Activated CD4-positive, alpha-beta T cell treated with anti-CD3 and anti-CD28 coated beads for 24 hours (primary cell): ENCODE data around the gene ARHGAP24.
"Not testable (repeated sequence)": the region's sequence is repeated elsewhere in the genome, so short reads cannot be mapped to it uniquely, and the experiment has no call there.

Experiments used
- DNase-seq, 2 donors: peaks; one replicate each; pipeline ENCODE4 v3.0.0-alpha.2; 2020; ENCODE audit warnings: low read depth in 2 of 2

Gene ARHGAP24

DNA sequence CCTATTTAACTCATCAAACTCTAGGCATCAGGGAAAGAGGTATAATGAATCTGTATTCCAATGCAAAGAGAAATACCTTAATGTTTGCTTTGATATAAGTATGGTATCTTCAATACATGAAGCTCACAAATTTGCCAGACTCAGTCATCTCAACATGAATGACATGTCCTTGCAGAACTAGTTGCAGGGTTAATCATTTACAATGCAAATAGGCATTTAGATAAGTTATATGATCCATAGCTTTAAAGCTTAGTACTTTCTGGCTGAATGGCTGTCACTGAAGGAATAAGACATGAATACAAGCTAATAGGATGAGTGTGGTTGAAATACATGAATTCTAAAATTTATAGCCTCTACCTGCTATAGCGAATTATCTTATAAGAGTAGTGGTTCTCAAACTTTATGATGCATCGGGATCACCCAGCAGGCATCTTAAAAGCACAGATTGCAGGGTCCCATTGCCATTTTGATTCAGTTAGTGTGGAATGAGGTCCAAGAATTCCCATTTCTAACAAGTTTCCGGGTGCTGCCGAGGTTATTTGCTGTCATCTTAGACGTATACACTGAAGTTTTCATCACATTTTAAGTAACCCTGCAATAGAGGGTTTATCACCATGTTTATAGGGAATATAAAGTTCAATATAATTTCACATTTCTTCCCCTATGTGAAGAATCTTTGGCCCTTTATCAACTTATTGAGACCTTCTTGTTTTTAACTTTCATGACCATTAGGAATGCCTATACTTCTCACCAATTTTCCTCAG, 439.2 kb downstream of the ARHGAP24 start:
- DNase-seq: no peak

DNA sequence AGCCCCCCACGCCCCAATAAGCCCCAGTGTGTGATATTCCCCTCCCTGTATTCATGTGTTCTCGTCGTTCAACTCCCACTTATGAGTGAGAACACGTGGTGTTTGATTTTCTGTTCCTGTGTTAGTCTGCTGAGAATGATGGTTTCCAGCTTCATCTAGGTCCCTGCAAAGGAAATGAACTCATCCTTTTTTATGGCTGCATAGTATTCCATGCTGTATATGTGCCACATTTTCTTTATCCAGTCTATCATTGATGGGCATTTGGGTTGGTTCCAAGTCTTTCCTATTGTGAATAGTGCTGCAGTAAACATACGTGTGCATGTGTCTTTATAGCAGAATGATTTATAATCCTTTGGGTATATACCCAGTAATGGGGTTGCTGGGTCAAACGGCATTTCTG, 440.6 kb downstream of the ARHGAP24 start:
- DNase-seq: not testable (repeated sequence)

DNA sequence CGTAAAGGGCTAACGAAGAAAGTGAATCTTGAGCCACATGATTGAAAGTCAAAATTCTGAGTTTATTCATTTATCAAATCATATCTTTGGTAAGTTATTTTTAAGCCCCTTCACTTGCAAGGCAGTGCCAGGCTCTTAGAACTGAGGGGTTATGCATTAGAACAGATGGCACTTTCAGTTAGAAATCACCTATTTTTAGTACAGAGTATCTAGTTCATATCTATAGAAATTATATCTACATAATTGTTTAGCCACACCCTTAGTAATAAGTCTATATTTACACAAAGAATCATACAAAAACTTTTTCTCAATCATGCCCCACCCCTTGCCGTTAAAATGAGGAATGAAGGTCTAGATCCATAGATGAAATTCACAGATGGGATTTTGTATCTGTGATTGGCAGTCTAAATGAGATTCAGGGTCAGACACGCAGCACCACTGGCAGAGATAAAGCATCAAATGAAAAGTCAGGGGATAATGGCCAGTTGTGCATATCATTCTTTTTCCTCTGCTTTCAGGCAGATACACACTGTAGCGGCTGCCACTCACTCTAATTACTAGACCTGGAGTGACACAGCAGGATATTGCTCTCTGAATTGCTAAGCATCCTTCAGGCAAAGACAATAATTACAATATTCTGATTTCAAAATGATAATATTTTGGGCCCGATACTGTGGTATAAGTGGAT, 444.4 kb downstream of the ARHGAP24 start:
- DNase-seq: no peak

DNA sequence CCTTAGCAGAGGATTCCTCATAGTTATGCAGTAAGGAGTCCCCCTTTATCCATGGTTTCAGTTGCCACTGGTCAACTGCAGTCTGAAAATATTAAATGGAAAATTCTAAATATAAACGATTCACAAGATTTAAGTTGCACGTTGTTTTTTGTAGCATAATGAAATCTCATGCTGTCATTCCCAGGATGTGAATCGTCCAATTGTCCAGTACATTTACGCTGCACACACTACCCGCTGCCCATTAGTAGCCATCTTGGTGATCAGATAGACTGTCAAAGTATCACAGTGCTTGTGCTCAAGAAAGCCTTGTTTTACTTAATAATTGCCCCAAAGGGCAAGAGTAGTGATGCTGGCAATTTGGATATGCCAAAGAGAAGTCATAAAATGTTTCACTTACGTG, 450.1 kb downstream of the ARHGAP24 start:
- no peak for DNase-seq

DNA sequence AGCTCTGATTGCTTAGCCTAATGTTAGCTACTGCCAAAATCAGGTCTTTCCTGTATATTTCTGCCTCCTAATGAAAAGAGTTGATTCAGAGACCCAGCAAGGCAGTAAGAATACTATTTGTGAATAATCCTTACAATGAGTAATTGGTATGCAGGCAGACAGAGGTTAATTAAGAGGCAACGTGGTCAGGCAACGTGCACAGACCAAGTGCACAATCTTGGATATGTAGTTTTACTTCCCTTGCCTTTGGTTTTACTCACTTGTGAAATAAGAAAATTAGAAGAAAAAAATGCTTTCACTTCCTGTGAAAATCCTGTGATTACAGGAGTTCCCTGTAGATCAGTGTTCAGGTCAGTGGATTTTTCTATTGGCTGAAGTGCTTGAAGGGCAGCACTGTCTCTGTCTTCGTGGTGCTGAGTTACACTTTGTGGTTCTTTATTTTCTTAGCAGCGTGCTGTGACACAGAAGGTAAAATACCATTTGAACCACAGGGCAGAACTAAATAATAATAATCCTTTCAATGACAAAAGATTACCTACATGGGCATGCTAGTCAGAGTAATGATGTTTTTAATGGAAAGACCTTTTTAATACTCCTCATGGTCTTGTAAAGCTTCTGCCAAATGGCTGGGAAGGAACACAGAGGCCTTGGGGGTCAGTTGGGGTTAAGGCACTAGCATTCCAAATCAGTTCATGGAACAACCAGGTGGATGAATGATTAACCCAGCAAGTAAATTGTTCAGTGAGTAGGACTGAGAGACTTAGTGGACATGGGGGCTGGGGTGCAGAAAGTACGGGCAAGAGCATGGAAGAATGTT, 454.0 kb downstream of the ARHGAP24 start:
- no peak for DNase-seq

DNA sequence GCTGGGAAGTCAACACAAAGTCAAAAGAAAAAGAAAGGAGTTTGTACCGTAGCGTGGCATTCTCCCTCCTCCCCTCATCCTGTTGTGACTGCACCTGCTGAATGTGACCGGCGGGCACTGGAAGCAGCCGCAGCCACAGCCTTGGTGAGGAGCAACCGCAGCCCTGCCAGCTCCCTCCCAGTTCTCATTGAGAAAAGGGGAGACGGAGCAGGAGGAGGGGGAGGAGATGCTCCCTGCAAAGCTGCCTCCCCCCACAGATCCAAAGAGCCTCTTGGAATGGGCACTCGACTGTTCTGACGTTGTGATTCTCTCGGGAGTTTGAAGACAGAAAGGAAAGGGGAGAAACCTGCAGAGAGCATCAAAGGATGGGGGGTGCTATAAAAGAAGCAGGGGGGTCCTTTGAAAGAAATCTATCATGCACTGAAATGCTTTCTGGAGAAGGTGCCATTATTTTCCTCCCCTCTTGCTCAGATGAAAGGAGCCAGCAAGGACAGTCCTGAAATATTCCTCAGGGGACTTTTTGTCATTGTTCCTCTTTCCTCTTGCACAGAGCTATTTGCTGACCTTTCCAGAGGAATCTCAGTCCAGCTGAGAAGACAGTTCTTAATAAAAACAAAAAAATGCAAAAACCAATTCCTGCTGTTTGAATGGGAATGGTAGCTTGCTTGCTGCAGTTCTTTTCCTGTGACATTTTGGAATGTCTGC, 455.2 kb downstream of the ARHGAP24 start:
- no peak for DNase-seq

- DNase-seq: no peak
Measured at GRCh38 chr4:85932500-85933290, 457.7 kb downstream of the ARHGAP24 start.

DNA sequence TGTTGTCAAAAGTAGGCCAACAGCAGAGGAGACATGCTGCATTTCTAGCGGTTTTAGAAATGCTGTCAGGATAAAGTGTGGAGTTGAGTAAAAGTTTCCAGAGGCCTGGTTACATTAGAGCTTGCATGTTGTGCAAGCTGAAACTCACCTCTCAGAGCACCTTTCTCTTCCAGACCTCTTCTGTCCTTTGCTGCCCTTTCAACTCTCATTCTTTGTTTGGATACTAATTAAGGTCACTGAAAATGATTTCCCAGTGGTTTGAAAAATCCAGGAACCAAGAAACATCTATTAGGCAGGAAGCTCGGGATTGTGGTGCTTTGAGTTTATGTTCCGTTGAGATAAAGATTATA, 458.3 kb downstream of the ARHGAP24 start:
- no peak for DNase-seq

- DNase-seq: no peak
Measured at GRCh38 chr4:85937507-85937906, 462.6 kb downstream of the ARHGAP24 start.

- DNase-seq: no peak
Measured at GRCh38 chr4:85938062-85938461, 463.1 kb downstream of the ARHGAP24 start.

DNA sequence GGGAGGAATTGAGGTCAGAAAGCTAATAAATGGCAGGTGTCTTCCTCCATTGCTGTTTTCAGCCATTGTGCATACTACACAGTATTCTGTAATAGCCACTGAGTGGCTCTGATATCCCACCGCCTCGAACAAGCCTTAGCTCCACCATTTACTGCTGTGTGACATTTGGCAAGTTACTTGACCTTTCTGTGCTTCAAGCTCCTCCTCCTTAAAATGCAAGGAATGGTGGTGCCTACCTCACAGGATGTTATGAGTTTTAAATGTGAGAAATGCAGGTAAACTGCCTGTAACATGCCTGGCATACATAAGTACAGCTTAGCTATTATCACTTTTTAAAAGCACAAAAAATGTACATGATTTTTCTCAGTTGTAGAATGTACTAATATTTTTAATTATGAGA, 464.0 kb downstream of the ARHGAP24 start:
- no peak for DNase-seq

DNA sequence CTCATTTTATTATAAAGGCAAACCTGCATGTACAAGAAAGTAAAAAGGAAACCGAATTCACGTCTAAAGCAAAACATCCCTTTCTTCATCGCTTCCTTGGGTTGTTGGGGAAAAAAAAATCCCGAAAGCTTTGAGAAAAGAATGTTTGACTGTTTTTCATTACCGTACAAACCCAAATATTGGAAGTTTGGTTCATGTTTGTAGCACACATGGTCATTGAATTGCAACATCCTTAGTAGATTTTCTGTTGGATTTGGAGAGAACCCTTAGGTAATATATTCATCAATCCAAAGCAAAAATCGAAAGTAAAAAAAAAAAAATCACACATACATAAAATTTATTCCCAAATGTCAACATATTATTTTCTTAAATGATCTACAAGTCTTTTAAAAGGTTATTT, 464.6 kb downstream of the ARHGAP24 start:
- DNase-seq: no peak

DNA sequence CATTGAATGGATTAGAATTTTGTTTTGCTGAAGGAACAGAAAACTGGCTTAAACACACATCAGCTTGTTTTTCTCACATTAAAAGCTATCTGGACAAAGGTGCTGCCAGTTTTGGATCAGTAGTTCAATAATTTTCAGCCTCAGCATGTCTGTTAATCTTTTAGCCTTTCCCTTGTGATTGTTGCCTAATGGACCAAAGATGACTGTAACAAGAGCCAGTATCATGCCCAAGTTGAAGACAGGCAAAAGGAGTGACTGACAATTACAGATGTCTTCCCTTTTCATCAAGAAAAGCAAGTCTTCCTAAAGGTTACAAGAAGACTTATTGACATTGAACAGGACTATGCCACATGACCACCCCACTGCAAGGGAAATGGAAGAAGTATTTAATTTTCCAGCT, 465.2 kb downstream of the ARHGAP24 start:
- DNase-seq: no peak

DNA sequence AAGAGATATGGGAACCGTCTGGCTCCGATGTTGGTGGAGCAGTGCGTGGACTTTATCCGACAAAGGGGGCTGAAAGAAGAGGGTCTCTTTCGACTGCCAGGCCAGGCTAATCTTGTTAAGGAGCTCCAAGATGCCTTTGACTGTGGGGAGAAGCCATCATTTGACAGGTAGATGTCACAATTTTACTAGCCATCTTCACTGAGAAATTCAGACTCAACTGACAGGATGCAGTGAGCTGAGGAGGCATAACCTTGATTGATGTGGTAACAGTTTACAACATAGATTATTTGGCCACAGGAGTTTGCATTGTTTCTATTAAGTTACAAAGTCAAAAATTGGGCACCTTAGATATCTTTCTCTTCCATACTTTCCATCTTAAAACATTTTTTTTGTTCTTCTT, 467.2 kb downstream of the ARHGAP24 start:
- no peak for DNase-seq

DNA sequence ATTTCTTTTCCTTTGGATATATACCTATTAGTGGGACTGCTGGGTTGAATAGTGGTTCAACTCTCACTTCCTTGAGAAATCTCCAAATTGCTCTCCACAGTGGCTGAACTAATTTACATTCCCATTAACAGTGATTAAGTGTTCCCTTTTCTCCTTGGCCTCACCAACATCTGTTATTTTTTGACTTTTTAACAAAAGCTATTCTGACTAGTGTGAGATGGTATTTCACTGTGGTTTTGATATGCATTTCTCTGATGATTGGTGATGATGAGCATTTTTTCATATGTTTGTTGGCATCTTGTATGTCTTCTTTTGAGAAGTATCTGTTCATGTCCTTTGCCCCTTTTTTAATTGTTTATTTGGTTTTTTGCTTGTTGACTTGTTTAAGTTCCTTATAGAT, 471.9 kb downstream of the ARHGAP24 start:
- DNase-seq: no peak

GRCh38 chr4:85951099-85951498, 476.1 kb downstream of the ARHGAP24 start:
- DNase-seq: no peak

- DNase-seq: no peak
Measured at GRCh38 chr4:85952528-85952927, 477.6 kb downstream of the ARHGAP24 start.

DNA sequence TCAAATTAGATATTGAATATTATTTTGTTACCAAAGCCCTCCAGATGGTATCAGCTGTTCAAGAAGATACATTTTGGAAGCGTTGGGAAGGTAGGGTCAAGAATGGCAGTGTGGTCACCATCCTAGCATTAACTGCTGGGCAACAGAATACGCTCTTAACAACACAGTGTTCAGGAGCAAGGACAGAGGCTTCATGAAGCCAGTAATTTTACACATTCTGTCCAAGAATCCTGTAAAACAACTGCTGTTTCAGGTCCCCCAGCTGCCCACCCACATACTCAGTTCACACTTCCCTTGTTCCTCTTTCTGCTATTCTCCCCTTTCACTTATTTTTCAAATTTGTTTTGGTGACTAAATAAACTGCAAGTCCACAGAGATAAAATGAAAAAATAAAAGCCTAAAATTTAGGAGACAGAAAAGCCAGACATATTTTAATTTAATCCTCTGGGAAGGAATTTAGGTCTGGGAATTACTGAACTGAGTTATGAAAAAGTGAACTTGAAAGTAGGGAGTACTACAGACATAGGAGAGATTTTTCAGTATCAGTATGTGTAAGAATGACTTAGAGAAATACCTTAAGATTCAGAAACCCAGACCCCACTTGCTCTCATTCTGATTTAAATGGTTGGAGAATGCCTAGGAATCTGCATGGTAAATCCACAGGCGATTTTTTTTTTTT, 478.2 kb downstream of the ARHGAP24 start:
- DNase-seq: no peak

- no peak for DNase-seq
Measured at GRCh38 chr4:85953651-85954018, 478.7 kb downstream of the ARHGAP24 start.

DNA sequence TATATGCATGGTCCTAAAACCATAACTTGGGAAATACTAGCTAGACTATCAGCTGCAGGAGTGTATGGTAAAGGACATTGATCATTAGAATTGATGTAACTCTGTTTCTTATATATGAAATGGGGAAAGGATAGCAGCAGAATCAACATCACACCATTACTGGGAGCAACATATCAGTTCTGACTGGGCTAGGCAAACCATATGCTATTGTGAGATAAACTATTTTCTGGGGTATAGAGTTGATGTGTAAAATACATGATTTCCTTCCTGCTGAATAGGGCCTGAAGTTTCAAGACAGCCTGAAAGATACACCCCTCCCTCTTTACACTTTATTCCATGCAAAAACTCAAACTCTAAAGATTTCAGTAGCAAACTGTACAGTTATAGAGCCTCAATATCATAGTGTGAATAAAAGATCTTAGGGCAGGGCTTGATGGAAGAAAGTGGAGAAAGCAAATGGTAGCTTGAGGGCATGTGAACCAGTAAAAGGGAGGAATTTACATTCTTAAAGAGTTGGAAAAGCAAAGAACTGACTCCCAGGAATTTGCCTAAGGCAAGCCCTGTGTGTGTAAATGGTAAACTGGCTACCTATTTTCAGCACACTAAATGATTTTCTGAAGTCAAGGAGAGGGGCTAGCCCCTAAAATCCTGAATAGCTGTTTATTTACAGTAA, 480.8 kb downstream of the ARHGAP24 start:
- DNase-seq: no peak
